CD14-positive monocyte (primary cell): ENCODE data around the gene DMWD. TPM values are rescaled to one million over a fixed set of nuclear protein-coding genes. Genes with fewer than 3 reads are reported as not detected.

Experiments
- DNase-seq, 3 donors: peaks; one replicate each; pipeline ENCODE4 v3.0.0-alpha.2; 2011 to 2022
- H2AFZ ChIP-seq: 2 replicates; pipeline ENCODE4 v1.6.0; 2012; ENCODE audit warnings: mild to moderate bottlenecking, low read depth, low read length, inconsistent platforms; ENCODE audit not compliant: insufficient read depth, poor library complexity, severe bottlenecking
- H3K27ac ChIP-seq, 2 donors: 1 replicate in 1 of 2; 2 replicates in 1 of 2; pipeline ENCODE4 v1.5.1; 2012 to 2013; ENCODE audit warnings: low read length in 2 of 2, control low read depth in 1 of 2, inconsistent platforms in 1 of 2, low read depth in 1 of 2, mild to moderate bottlenecking in 1 of 2
- H3K27me3 ChIP-seq, 2 donors: one replicate each; pipeline versions ENCODE4 v1.6.0 to v1.6.1; 2011 to 2013; ENCODE audit warnings: low read length in 2 of 2; ENCODE audit not compliant: control insufficient read depth in 2 of 2, insufficient read depth in 2 of 2
- H3K36me3 ChIP-seq, 2 donors: replicated peaks in 1 of 2; 1 replicate in 1 of 2; 2 replicates in 1 of 2; pipeline versions ENCODE4 v1.5.1 to v1.6.1; 2012 to 2013; ENCODE audit warnings: low read length in 2 of 2, control low read depth in 1 of 2, inconsistent platforms in 1 of 2, mild to moderate bottlenecking in 1 of 2; ENCODE audit not compliant: insufficient read depth in 2 of 2, control insufficient read depth in 1 of 2
- H3K4me1 ChIP-seq, 2 donors: 1 replicate in 1 of 2; 2 replicates in 1 of 2; pipeline versions ENCODE4 v1.5.1 to v1.6.1; 2012 to 2013; ENCODE audit warnings: low read length in 2 of 2, control low read depth in 1 of 2, inconsistent platforms in 1 of 2, mild to moderate bottlenecking in 1 of 2, moderate library complexity in 1 of 2; ENCODE audit not compliant: insufficient read depth in 2 of 2, control insufficient read depth in 1 of 2
- H3K4me2 ChIP-seq: replicated peaks from 2 replicates; pipeline ENCODE3; 2012; ENCODE audit warnings: low read length, moderate library complexity, mild to moderate bottlenecking; ENCODE audit not compliant: poor library complexity, severe bottlenecking; ENCODE audit errors: extremely low read depth
- H3K4me3 ChIP-seq, 3 experiments: fragments of 200-600 bp in 1 of 3; sonication (generic) in 1 of 3; replicated peaks in 1 of 3; 1 replicate in 2 of 3; 2 replicates in 1 of 3; pipeline ENCODE4 v1.5.1; 2011 to 2013; ENCODE audit warnings: low read length in 3 of 3, mild to moderate bottlenecking in 3 of 3, control low read depth in 2 of 3, low read depth in 2 of 3, inconsistent platforms in 1 of 3, moderate library complexity in 1 of 3
- H3K79me2 ChIP-seq: 2 replicates; pipeline ENCODE4 v1.6.0; 2012; ENCODE audit warnings: mild to moderate bottlenecking, control low read depth, inconsistent platforms, low read length, moderate library complexity; ENCODE audit not compliant: insufficient read depth
- H3K9ac ChIP-seq: 2 replicates; pipeline ENCODE4 v1.6.0; 2017; ENCODE audit warnings: low read length, mild to moderate bottlenecking; ENCODE audit not compliant: insufficient read depth, poor library complexity, severe bottlenecking
- H3K9me3 ChIP-seq, 2 donors: replicated peaks in 1 of 2; 1 replicate in 1 of 2; 2 replicates in 1 of 2; pipeline versions ENCODE4 v1.5.1 to v1.6.1; 2012 to 2013; ENCODE audit warnings: low read length in 2 of 2, control low read depth in 1 of 2; ENCODE audit not compliant: control insufficient read depth in 1 of 2, insufficient read depth in 1 of 2
- H4K20me1 ChIP-seq: 2 replicates; pipeline ENCODE4 v1.6.0; 2012; ENCODE audit warnings: mild to moderate bottlenecking, low read length, control low read depth, moderate library complexity; ENCODE audit not compliant: insufficient read depth
- H3K27ac Mint-ChIP-seq, 7 donors: one replicate each; pipeline ENCODE4 v1.8.0; 2020; ENCODE audit warnings: mild to moderate bottlenecking in 7 of 7, mixed read lengths in 7 of 7, moderate library complexity in 6 of 7, inconsistent platforms in 2 of 7
- H3K27me3 Mint-ChIP-seq, 3 donors: one replicate each; pipeline ENCODE4 v1.8.0; 2021 to 2022; ENCODE audit warnings: low read depth in 3 of 3, mild to moderate bottlenecking in 3 of 3, mixed read lengths in 3 of 3, moderate library complexity in 3 of 3, inconsistent platforms in 1 of 3
- H3K36me3 Mint-ChIP-seq, 2 donors: one replicate each; pipeline ENCODE4 v1.8.0; 2020; ENCODE audit warnings: mixed read lengths in 2 of 2, inconsistent platforms in 1 of 2, mild to moderate bottlenecking in 1 of 2
- H3K4me1 Mint-ChIP-seq: one replicate; pipeline ENCODE4 v1.8.0; 2020; ENCODE audit warnings: mild to moderate bottlenecking, mixed read lengths
- H3K4me3 Mint-ChIP-seq, 2 donors: one replicate each; pipeline ENCODE4 v1.8.0; 2020; ENCODE audit warnings: mild to moderate bottlenecking in 2 of 2, mixed read lengths in 2 of 2, moderate library complexity in 1 of 2
- H3K9me3 Mint-ChIP-seq, 7 donors: one replicate each; pipeline ENCODE4 v1.8.0; 2020 to 2022; ENCODE audit warnings: mixed read lengths in 7 of 7, mild to moderate bottlenecking in 6 of 7, moderate library complexity in 6 of 7, inconsistent platforms in 2 of 7
- WGBS: methylation state at CpG from one replicate; pipeline ENCODE4 v1.1.5; 2013; ENCODE audit warnings: missing lambda C conversion rate; ENCODE audit not compliant: insufficient coverage; 5-methylcytosine and 5-hydroxymethylcytosine counted together
- intact Hi-C, 2 donors: fragments of 100-400 bp; cut with micrococcal nuclease; formaldehyde crosslinking; loops; one replicate each; pipeline versions ENCODE4 v1.15.0 to v1.15.1; 2023
- polyA plus RNA-seq, 3 donors: library from polyadenylated mRNA; depleted of rRNA in 1 of 3; unstranded in 2 of 3; stranded (reverse) in 1 of 3; fragments of 300-500 nt in 2 of 3; fragments of >200 nt in 1 of 3; fragmentation: Illumina TruSeq in 2 of 3; gene quantifications; 1 replicate in 2 of 3; 2 replicates in 1 of 3; pipeline ENCODE4 v1.2.3, GENCODE V29; 2012 to 2021
- TF ChIP-seq, protein P1 (sequence below): fragments of 200-600 bp; IDR thresholded peaks from one replicate; pipeline ENCODE4 v1.8.0; 2022; ENCODE audit warnings: antibody characterized with exemption, mild to moderate bottlenecking

DMWD gene
- polyA plus RNA-seq, 3 donors, result 1.5 to 3.4 (median 2.4) TPM

DNA sequence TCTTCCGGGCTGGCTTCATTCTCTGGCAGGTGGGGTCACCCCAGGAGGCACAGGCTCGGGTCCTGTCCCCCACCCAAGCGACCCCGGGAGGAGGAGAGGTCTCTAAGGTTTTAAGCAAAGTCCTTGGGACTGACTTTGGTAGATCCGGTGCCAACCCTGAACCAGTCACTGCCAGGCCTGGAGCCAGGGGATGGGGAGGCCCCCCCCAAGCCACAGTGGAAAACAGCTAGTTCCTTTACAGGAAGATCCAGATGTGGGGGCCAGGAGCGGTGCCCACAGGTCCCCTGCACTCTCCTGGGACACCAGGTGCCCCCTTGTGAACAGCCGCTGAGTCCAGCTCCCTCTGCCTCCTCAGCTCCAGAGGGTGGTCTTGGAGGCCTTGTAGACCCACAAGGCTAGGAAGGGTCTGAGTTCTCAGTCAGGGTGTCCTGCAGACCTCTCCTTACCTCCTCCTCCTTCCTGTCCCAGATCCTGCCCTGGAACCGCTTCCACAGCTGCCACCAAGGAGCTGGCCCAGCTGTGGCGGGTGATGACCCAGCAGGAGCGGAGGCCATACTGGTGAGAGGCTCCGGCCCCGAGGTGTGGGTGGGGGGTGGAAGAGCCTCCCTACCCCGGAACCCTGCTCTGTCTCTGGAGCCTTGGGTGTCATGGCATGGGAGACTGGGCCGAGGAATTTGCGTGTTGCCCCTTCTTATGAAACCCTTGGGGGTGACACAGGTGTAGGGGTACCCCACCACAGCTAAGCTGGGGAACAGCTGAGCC lies 29.6 kb downstream of the DMWD start:
- peaks cover 60 to 85% (median 69%) of the 10 kb centered on the region in 3 donors for H3K27me3 Mint-ChIP-seq
- H3K4me1 ChIP-seq, result peaks cover 4 to 6% of the 10 kb centered on the region in 2 donors
- H3K9me3 ChIP-seq, result peaks cover 0 to 7% of the 10 kb centered on the region in 2 donors
- H3K27ac ChIP-seq, result no peak overlapping the region
- H3K36me3 ChIP-seq, result no peaks in the 10 kb centered on the region
- H3K36me3 Mint-ChIP-seq, result no peaks in the 10 kb centered on the region
- H3K9ac ChIP-seq, result no peak overlapping the region
- H3K4me3 Mint-ChIP-seq, result no peak overlapping the region
- 94% methylated on average over 10 of the region's 15 CpGs for WGBS
- intact Hi-C loops, result no loop called here
- peaks cover 5% of the 10 kb centered on the region for H4K20me1 ChIP-seq
- H3K27me3 ChIP-seq, result peaks cover 16 to 61% of the 10 kb centered on the region in 2 donors
- TF ChIP-seq, protein P1, sequence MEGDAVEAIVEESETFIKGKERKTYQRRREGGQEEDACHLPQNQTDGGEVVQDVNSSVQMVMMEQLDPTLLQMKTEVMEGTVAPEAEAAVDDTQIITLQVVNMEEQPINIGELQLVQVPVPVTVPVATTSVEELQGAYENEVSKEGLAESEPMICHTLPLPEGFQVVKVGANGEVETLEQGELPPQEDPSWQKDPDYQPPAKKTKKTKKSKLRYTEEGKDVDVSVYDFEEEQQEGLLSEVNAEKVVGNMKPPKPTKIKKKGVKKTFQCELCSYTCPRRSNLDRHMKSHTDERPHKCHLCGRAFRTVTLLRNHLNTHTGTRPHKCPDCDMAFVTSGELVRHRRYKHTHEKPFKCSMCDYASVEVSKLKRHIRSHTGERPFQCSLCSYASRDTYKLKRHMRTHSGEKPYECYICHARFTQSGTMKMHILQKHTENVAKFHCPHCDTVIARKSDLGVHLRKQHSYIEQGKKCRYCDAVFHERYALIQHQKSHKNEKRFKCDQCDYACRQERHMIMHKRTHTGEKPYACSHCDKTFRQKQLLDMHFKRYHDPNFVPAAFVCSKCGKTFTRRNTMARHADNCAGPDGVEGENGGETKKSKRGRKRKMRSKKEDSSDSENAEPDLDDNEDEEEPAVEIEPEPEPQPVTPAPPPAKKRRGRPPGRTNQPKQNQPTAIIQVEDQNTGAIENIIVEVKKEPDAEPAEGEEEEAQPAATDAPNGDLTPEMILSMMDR, result no peak
- H2AFZ ChIP-seq, result no peak overlapping the region
- H3K4me3 ChIP-seq, result no peak overlapping the region
- DNase-seq, result no peak
- peaks cover 2% of the 10 kb centered on the region for H3K4me1 Mint-ChIP-seq
- H3K27ac Mint-ChIP-seq, result no peak overlapping the region
- H3K79me2 ChIP-seq, result no peaks in the 10 kb centered on the region
- H3K4me2 ChIP-seq, result no peak overlapping the region
- H3K9me3 Mint-ChIP-seq, result peaks cover 0 to 7% (median 0%) of the 10 kb centered on the region in 7 donors

DNA sequence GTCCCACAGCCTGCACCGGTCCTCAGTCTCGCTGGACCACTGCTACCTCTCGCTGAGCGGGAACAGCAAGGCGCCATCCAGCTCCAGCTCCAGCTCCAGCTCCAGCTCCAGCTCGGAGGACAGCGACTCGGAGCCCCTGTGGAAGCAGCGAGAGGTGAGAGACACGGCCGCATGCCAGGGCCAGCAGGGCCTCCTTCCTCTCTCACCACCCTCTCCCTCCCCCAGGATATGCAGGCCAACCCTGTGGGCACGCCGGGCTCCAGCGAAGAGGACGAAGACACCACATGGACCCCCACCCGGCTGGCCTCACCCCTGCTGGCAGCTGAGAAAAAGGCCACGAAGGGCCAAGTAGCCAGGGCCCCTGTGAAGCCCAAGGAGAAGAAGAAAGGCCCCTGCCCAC lies 30.9 kb downstream of the DMWD start:
- Histone ChIP-seq H3K36me3 (no peaks in the 10 kb centered on the region), H2AFZ (no peak overlapping the region), H3K79me2 (no peaks in the 10 kb centered on the region), H3K27me3 (peaks cover 4 to 47% of the 10 kb centered on the region in 2 donors), H3K4me2 (no peak overlapping the region), H3K9ac (no peak overlapping the region), H3K4me1 (no peaks in the 10 kb centered on the region), H4K20me1 (no peaks in the 10 kb centered on the region), H3K27ac (no peak overlapping the region), H3K4me3 (no peak overlapping the region), H3K9me3 (peaks cover 0 to 1% of the 10 kb centered on the region in 2 donors)
- H3K27me3 Mint-ChIP-seq, result peaks cover 57 to 79% (median 61%) of the 10 kb centered on the region in 3 donors
- H3K4me1 Mint-ChIP-seq, result no peaks in the 10 kb centered on the region
- DNase-seq, result no peak
- peaks cover 0 to 6% (median 0%) of the 10 kb centered on the region in 7 donors for H3K9me3 Mint-ChIP-seq
- no peaks in the 10 kb centered on the region for H3K36me3 Mint-ChIP-seq
- no peak overlapping the region for H3K4me3 Mint-ChIP-seq
- 91% methylated on average over 17 of the region's 17 CpGs for WGBS
- H3K27ac Mint-ChIP-seq, result no peak overlapping the region
- intact Hi-C loops, result no loop called here
- TF ChIP-seq, protein P1, result no peak
